Non-pigmented ciliary epithelial cell (primary cell): ENCODE measurements around the gene PERCC1.
"Not testable (repeated sequence)": the region's sequence is repeated elsewhere in the genome, so short reads cannot be mapped to it uniquely, and the experiment has no call there.

Experiments
- DNase-seq: peaks from one replicate; pipeline ENCODE4 v3.0.0-alpha.2; 2010; ENCODE audit warnings: low read depth

The PERCC1 gene

DNA sequence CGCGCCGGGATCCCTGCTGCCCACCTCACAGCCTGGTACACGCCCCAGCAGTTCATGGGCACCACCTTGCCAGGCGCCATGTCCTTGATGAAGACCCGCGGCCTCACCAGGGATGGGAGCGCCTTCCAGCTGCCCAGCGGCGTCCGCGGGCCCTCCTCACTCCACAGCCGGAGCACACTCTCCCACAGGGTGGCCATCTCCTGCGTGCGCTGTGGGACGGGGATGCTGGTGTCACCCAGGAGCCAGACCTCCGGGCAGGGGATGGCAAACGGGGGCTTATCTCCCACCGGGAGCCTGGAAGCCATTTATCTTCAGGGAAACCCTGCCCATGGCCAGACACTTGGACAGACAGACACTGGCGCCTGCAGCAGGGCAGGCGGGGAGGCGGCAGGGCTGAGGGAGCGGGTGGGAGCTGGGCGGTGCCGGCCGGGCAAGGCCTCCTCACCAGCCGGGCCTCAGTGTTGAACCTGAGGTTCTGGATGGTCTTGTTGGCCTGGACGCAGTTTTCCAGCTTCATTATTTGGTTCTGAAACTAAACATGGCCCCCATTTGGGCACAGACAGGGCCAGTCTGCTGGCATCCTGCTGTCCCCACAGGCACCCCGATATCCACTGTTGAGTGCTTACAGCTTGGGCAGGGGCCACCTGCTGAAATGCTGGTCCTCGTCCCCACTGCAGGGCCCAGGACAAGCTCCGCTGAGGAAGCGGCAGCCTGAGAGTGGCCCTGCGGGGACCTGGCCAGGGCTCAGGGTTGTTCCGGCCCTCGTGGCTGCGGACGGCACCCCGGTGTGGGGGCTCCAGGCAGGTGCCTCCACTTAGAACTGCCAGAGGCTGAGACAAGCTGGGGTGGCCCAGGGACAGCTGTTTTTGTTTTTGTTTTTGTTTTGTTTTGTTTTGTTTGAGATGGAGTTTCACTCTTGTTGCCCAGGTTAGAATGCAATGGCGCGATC lies 4.0 kb downstream of the PERCC1 start:
- DNase-seq, result no peak

DNA sequence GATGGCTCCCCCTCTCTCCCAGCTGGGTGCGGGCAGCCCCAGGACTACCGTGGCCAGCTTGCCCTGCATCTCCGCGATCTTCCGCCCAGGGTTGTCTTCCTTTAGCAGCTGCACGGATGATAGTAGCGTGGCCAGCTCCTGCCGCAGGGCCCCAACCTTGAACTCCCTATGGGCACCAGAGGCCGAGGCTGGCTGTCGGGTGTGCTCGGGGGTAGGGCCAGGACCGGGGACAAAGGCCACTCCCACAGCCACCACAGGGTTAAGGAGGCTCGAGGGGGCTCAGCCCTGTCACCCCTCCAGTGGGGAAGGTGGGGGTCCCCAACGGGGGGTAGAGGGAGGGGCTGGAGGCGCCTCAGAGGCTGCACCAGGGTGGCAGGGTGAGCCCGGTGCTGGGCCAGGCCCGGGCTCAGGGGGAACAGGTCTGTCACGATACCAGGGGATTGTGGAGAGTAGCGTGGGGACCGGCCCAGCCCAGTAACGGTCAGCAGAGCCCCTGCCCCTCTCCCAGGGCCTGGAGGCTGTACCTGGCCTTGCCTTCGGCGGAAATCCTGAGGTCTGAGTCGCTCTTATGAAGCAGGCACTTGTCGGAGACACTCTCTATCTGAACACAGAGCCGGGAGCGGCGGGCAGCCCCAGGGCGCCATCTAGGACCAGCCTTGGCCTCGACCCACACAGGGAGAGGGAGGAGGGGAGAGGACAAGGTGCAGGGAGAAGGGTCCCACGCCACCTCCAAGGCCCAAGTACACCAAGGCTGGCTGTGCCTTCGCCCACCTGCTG lies 5.2 kb downstream of the PERCC1 start:
- no peak for DNase-seq

DNA sequence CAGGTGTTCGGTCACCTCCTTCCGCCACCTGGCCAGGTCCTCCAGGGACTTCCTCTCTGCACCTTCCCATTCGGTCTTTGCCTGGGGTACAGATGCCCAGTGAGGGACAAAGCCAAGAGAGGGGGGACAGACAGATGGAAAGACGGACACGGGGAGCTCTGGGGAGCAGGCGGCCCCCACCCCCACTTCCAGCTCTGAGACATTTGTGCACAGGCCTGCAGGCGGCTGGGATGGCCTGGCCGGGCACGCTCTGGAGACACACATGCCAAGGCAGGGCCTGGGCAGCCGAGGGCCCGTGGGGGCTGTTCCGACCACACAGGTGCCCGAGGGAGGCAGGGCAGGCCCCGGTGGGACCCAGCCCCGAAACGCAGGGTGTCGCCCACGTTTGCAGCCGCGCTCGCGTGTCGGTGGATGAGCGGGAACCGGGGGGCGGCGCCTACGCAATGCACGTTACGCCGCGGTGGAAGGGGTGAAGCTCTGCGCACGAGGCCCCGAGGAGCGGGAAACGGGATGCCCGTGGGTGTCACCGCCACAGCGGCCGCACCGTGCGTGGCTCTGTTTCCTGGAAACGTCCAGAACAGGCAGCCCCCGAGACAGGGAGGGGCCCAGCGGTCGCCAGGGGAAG lies 6.0 kb downstream of the PERCC1 start:
- no peak for DNase-seq

DNA sequence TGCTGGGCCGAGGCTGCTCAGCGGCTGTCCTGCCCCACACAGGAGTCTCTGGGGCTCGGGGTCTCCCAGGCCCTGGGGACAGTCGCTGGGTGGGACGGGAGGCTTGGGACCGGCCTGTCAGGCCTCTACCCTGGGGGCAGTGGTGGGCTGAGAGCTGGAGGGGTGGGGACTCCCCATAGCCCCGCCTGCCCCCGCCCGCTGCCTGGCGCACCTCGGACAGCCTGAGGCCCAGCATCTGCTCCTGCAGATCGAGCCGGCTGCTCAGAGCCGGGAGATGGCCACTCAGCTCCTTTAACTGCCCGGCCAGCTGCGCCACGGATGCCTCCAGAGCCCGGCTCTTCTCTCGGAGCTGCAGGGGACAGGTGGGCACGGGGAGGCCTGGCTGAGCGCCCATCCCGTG lies 6.7 kb downstream of the PERCC1 start:
- DNase-seq, result no peak

- no peak for DNase-seq
Measured at GRCh38 chr16:1438229-1439057, 7.6 kb downstream of the PERCC1 start.

DNA sequence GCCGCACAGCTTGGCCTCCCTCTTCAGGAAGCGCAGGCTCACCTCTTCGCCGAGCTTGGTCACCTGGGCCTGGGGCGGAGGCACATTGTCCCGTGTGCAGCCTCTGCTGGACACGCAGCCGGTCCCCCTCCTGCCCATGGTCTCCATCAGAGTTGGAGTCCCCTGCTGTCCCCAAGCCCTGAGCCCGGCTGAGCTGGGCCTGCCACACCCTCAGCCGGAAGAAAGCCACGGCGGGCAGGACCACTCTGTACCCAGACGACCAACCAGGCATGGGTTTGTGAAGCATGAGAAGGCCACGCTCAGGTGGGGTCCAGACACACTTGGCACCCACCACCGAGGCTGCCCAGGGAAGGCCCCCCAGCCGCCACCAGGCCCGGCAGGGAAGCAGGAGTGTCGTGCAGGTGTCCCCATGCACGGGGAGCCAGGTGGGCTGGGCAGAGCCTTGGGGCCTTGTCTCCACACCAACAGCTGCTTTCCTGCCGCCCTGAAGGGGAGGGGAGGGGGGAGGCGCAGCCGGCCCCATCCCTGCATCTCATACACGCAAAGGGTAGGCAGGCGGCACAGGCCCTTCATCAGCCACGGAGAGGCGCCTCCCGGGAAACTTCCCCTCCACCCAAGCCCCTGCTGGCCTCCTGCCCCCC lies 8.3 kb downstream of the PERCC1 start:
- DNase-seq, result no peak

DNA sequence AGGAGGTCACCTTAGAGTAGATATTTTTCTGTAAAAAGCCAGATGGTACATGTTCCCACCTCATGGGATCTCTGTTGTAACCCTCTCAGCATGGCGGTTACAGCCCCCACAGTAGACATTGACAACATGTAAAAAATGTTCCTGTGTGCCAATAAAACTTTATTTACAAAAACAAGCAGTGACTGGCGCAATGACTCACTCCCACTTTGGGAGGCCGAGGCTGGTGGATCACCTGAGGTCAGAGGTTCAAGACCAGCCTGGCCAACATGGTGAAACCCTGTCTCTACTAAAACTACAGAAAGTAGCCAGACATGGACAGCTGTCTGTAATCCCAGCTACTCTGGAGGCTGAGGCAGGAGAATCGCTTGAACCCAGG lies 8.8 kb downstream of the PERCC1 start:
- DNase-seq, result not testable (repeated sequence)

DNA sequence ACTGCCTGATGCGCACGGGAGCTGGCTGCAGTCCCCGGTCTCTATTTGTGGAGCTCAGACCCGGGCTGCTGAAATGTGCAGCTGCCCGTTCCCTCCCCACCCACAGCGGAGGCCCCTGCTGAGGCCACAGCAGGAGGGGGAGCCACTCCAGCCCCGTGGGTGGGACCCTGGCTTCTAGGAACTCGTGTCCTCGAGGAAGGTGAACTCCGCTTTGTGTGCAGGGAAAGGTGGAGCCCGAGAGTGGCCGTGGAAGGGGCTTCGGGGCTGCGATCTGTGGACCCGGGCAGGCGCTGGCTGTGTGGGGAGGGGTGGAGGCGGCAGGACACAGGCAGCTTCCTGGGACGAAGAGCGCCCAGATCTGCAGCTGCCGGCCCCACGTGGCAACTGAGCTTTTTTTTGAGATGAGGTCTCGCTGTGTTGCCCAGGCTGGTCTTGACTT lies 10.5 kb downstream of the PERCC1 start:
- no peak for DNase-seq

- no peak for DNase-seq
Measured at GRCh38 chr16:1442697-1443096, 11.8 kb downstream of the PERCC1 start.

DNA sequence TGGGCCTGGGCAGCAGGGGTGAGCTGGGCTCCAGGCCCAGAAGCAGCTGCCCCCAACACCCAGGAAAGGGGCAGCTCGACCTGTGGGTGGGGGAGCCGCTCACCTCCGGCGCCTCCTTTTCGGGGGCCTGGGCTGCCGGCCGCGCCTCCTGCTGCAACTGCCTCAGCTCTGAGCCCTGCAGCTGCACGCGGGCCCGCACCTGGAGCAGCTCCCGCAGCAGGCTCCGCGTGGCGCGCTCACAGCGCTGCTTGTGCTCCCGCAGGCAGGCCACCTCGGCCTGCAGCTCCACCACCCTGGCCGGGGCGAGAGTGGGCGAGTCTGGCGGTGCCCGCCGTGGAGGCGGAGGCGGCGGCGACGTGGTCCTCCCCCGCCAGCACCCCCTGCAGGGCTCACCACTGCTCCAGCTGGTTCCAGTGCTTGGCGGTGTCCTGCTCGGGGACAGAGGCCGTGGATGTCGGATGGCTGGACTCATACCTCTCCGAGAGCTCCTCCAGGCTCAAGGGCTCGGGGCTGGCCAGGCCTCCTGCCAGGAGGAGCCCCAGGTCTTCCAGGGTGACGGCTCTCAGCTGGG lies 12.6 kb downstream of the PERCC1 start:
- DNase-seq, result no peak

DNA sequence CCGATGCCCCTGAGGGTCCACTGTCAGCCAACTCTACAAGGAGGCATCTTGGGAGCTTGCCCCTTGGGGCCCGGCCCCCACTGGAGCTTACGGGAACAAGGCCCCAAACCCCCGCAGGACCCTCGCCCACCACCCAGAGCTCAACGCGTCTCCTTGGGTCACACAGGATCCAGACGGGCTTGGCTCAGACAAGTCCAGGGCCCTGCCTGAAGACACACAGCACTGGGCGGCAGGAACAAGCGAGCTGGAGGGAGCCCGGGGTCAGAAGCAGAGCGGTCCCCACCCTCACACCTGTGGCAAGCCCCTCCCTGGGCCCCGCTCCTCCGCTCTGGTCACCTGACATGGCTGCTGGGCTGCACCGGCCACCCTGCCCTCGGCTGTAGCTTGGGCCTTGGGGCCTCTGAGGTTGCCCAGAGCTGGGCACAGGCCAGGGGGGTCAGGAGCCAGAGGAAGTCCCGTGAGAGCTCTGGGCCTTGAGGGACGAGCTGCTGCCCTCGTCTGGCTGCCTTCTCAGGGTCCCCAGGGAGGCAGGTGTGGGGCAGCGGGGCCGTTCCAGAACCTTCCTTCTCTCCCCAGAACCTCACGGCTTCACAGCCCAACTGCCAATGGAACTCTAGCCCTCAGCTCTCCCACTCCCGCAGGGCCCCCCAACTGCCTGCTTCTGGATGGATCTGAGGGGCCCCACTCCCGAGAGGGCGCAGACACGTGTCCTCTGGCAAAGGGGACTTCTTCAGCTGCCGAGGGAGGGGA lies 13.3 kb downstream of the PERCC1 start, which contains the start of gene CCDC154:
Gene CCDC154 (minus strand): TSS at position 577 of the 750 bp plus-strand sequence. CDS start 234 bp downstream, at position 343.
- no peak for DNase-seq

- DNase-seq, result no peak
Measured at GRCh38 chr16:1444730-1445517, 14.0 kb downstream of the PERCC1 start.

DNA sequence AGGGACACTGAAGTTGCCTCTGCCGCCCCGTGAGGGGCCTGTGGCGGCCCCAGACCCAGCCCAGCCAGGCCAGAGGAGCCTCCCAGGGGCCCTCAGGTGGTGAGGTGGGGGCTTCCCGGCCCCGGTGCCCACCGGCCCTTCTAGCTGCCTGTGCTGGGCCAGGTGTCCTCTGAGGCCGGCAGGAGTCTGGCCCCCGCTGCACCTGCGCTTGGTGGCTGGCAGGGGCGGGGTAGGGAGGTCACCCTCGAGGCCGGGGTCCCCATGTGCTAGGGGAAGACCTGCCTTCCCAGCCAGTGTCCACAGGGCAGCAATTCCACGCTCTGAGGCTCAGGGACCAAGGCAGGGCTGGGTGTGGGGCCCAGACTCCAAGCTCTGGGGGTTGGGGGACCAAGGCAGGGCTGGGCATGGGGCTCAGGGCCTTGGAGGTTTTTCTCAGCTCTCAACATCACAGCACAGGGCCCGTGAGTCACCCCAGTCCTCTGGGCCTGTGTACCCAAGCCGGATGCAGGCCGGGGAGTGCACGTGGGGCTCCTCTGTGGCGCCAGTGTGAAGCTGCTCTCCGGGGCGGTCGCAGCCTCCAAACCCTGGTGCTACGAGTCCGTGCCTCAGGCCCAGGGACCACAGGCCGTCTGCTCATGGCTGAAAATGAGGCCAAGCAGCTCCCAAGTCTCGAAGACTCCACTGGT lies 14.8 kb downstream of the PERCC1 start:
- DNase-seq, result no peak

- no peak for DNase-seq
Measured at GRCh38 chr16:1446296-1447080, 15.6 kb downstream of the PERCC1 start.

DNA sequence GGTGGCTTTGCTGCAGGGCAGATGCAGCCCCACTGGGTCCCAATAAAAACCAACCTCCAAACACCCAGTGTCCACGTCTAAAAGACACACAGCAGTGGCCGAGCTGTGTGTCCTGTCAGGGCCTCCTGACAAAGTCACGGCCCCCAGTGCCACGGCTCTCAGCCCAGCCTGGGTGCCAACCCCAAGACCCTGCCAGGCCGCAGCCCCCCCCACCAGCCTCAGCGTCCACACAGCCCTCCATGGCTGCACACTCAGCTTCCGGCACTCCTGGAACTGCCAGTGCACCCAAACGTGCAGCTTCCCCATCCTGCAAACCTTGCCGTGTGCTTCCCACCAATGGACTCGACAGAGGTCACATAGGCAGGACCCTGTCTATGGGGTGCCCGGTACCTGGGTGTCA lies 17.1 kb downstream of the PERCC1 start:
- no peak for DNase-seq

GRCh38 chr16:1448536-1449116 lies 17.7 kb downstream of the PERCC1 start:
- no peak for DNase-seq

DNA sequence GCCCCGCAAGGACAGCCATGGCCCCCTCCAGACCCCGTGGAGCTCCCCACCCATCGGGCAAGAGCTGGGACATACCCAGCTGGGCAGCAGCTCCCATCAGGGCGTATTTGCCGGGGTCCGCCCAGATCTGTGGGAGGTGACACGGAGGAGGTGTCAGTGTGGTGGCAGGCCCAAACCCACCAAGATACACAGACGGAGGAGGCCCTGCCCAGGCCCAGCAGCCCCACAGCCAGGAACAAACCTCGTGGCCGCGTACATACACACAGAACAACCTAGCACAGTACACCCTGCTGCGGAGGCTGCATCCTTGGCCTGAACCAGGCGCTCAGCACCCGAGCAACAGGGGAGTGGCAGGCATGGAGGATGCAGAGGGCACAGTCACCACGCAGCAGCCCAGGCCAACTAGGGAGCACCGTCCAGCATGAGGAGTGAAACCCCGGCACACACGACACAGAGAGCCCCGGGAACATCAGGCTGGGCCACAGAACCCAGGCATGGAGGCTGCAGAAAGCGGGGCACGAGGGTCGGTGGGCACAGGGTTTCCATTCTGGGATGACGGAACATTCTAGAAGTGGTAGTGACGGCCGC lies 18.4 kb downstream of the PERCC1 start:
- DNase-seq, result no peak
